Fibroblast of lung (primary cell): ENCODE results near the gene MKRN1.

ENCODE experiments used
- EZH2 ChIP-seq: IDR thresholded peaks from 2 replicates; pipeline ENCODE4 v1.5.1; 2012; ENCODE audit warnings: low read length, control low read depth, mild to moderate bottlenecking; ENCODE audit errors: missing control alignments
- TF ChIP-seq, protein P1 (sequence below), 2 donors: IDR thresholded peaks in 1 of 2; conservative IDR thresholded peaks in 1 of 2; 1 replicate in 1 of 2; 2 replicates in 1 of 2; pipeline ENCODE4 v1.5.1; 2011 to 2012; ENCODE audit warnings: low read length in 2 of 2, control low read depth in 1 of 2, inconsistent platforms in 1 of 2, low read depth in 1 of 2, mild to moderate bottlenecking in 1 of 2

DNA sequence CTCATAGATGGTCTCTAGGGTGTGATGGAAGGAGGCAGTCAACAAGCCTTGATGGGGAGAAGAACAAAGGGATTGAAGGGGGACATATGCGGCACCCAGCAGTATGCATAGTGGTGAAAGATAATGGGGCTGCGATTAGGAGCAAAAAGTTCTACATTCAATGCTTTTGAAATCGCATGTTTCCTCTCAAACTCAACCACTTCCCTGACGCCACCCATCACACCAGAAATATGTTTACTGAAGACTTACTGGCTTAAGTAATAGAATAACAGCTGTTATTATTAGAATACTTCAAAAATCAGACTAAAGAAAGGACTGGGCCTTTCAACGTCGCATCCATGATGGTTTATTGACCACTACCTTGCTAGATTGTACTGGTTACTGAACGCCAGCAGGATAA is 31.5 kb downstream of the MKRN1 start:
- TF ChIP-seq, protein P1, sequence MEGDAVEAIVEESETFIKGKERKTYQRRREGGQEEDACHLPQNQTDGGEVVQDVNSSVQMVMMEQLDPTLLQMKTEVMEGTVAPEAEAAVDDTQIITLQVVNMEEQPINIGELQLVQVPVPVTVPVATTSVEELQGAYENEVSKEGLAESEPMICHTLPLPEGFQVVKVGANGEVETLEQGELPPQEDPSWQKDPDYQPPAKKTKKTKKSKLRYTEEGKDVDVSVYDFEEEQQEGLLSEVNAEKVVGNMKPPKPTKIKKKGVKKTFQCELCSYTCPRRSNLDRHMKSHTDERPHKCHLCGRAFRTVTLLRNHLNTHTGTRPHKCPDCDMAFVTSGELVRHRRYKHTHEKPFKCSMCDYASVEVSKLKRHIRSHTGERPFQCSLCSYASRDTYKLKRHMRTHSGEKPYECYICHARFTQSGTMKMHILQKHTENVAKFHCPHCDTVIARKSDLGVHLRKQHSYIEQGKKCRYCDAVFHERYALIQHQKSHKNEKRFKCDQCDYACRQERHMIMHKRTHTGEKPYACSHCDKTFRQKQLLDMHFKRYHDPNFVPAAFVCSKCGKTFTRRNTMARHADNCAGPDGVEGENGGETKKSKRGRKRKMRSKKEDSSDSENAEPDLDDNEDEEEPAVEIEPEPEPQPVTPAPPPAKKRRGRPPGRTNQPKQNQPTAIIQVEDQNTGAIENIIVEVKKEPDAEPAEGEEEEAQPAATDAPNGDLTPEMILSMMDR (conservative IDR thresholded peaks at IDR 0.05 in 1 of 2, IDR thresholded peaks at IDR 0.05 in 1 of 2; ENCODE audit: low read depth in 1 of 2, low read length in 2 of 2) = no peak
- TF ChIP-seq EZH2 = no peak
